ENCODE measurements around the gene CTTN. TPM values are rescaled to one million over a fixed set of nuclear protein-coding genes. Genes with fewer than 3 reads are reported as not detected.

The CTTN gene
- total RNA-seq, 1 experiment from 2014 or later = 533 TPM

DNA sequence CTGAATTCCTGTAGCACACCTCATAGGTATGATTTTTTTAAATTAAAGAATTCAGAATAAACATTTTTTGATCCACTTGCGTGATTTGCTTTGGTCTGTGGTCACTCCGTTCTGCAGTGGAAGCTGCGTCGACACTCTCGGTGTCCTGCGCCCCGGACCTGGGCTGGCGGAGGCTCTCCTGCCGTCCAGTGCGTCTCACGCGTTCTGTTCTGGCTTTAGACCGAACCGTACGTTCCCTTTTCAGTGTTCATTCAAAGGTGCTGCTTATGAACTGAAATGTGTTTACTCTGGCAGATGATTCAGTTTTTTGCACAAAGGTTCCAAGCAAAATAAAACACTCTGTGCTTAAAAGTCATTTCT is 38.2 kb downstream of the CTTN start:
- H3K4me1 ChIP-seq (replicated peaks; ENCODE audit: insufficient read depth) = no peaks in the 10 kb centered on the region
- no peak for TF ChIP-seq EZH2 (IDR thresholded peaks at IDR 0.05; ENCODE audit: low read depth)
- TF ChIP-seq, protein P1, sequence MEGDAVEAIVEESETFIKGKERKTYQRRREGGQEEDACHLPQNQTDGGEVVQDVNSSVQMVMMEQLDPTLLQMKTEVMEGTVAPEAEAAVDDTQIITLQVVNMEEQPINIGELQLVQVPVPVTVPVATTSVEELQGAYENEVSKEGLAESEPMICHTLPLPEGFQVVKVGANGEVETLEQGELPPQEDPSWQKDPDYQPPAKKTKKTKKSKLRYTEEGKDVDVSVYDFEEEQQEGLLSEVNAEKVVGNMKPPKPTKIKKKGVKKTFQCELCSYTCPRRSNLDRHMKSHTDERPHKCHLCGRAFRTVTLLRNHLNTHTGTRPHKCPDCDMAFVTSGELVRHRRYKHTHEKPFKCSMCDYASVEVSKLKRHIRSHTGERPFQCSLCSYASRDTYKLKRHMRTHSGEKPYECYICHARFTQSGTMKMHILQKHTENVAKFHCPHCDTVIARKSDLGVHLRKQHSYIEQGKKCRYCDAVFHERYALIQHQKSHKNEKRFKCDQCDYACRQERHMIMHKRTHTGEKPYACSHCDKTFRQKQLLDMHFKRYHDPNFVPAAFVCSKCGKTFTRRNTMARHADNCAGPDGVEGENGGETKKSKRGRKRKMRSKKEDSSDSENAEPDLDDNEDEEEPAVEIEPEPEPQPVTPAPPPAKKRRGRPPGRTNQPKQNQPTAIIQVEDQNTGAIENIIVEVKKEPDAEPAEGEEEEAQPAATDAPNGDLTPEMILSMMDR (conservative IDR thresholded peaks at IDR 0.05) = no peak
- peaks cover 9% of the 10 kb centered on the region; the same call in 1 of the 2 replicates for H3F3A ChIP-seq (ENCODE audit: insufficient read depth, low read depth)
- CTCF ChIA-PET = no interaction called here
- H3K79me2 ChIP-seq (ENCODE audit: low read depth) = no peaks in the 10 kb centered on the region
- POLR2A ChIA-PET (ENCODE audit: unreplicated experiment) = no interaction called here
- H3K9me3 ChIP-seq (ENCODE audit: insufficient read depth, low read depth) = no peaks in the 10 kb centered on the region
- peaks cover 42% of the 10 kb centered on the region for H4K20me1 ChIP-seq (ENCODE audit: insufficient read depth)
- no peak overlapping the region for H3K4me2 ChIP-seq
- no peak overlapping the region for H2AFZ ChIP-seq
- H3K4me3 ChIP-seq = no peak overlapping the region
- no peak overlapping the region for H3K27ac ChIP-seq
- intact Hi-C loops (cut with micrococcal nuclease; ENCODE audit: unreplicated experiment) = no loop called here
- no peak for DNase-seq
- H3K9me2 ChIP-seq (ENCODE audit: insufficient read depth) = no peaks in the 10 kb centered on the region
- BruUV-seq (replicated peaks) = no TSS peak
- H3K27me3 ChIP-seq (ENCODE audit: insufficient read depth, low read depth) = no peaks in the 10 kb centered on the region
- H3K36me3 ChIP-seq (ENCODE audit: low read depth) = peaks cover 25% of the 10 kb centered on the region

GRCh38 chr11:70437111-70437784 is 38.9 kb downstream of the CTTN start:
- no TSS peak for BruUV-seq (replicated peaks)
- H3K4me3 ChIP-seq = no peak overlapping the region
- H3F3A ChIP-seq (ENCODE audit: insufficient read depth, low read depth) = peaks cover 9% of the 10 kb centered on the region; the same call in 1 of the 2 replicates
- TF ChIP-seq, protein P1 (conservative IDR thresholded peaks at IDR 0.05) = no peak
- no peak for TF ChIP-seq EZH2 (IDR thresholded peaks at IDR 0.05; ENCODE audit: low read depth)
- peaks cover 35% of the 10 kb centered on the region for H4K20me1 ChIP-seq (ENCODE audit: insufficient read depth)
- intact Hi-C loops (cut with micrococcal nuclease; ENCODE audit: unreplicated experiment) = no loop called here
- H3K27ac ChIP-seq = no peak overlapping the region
- ChIA-PET CTCF (no interaction called here), POLR2A (ENCODE audit: unreplicated experiment) (no interaction called here)
- no peak overlapping the region for H2AFZ ChIP-seq
- no peaks in the 10 kb centered on the region for H3K79me2 ChIP-seq (ENCODE audit: low read depth)
- no peaks in the 10 kb centered on the region for H3K9me3 ChIP-seq (ENCODE audit: insufficient read depth, low read depth)
- H3K9me2 ChIP-seq (ENCODE audit: insufficient read depth) = no peaks in the 10 kb centered on the region
- no peaks in the 10 kb centered on the region for H3K4me1 ChIP-seq (replicated peaks; ENCODE audit: insufficient read depth)
- no peaks in the 10 kb centered on the region for H3K27me3 ChIP-seq (ENCODE audit: insufficient read depth, low read depth)
- no peak for DNase-seq
- H3K4me2 ChIP-seq = no peak overlapping the region
- H3K36me3 ChIP-seq (ENCODE audit: low read depth) = peaks cover 24% of the 10 kb centered on the region

DNA sequence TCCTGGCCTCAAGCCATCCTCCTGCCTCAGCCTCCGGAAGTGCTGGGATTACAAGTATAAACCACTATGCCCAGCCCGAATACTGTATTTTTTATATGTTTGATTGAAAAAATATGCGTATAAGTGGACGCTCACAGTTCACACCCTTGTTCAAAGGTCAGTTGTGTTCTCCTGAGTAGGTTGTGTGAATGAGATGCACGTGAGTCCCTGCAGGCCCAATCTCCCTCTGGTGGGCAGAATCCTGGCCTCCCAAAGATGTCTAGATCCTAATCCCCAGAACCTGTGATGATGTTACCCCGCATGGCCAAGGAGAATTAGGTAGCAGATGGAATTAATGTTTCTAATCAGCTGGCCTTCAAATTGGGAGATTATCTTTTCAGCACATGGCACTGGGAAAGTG is 41.9 kb downstream of the CTTN start:
- no peak for DNase-seq
- TF ChIP-seq, protein P1 (conservative IDR thresholded peaks at IDR 0.05) = no peak
- TF ChIP-seq EZH2 (IDR thresholded peaks at IDR 0.05; ENCODE audit: low read depth) = no peak
- Histone ChIP-seq H3K79me2 (ENCODE audit: low read depth) (no peaks in the 10 kb centered on the region), H3K4me2 (no peak overlapping the region), H3K4me1 (replicated peaks; ENCODE audit: insufficient read depth) (no peaks in the 10 kb centered on the region), H3K27me3 (ENCODE audit: insufficient read depth, low read depth) (no peaks in the 10 kb centered on the region), H3K36me3 (ENCODE audit: low read depth) (peaks cover 6% of the 10 kb centered on the region; the same call in 1 of the 2 replicates), H3K27ac (no peak overlapping the region), H3K9me2 (ENCODE audit: insufficient read depth) (no peaks in the 10 kb centered on the region), H2AFZ (no peak overlapping the region), H4K20me1 (ENCODE audit: insufficient read depth) (peaks cover 14% of the 10 kb centered on the region), H3K4me3 (no peak overlapping the region), H3K9me3 (ENCODE audit: insufficient read depth, low read depth) (no peaks in the 10 kb centered on the region), H3F3A (ENCODE audit: insufficient read depth, low read depth) (peaks cover 9% of the 10 kb centered on the region; the same call in 1 of the 2 replicates)
- intact Hi-C loops (cut with micrococcal nuclease; ENCODE audit: unreplicated experiment) = no loop called here
- CTCF ChIA-PET = no interaction called here
- no TSS peak for BruUV-seq (replicated peaks)
- POLR2A ChIA-PET (ENCODE audit: unreplicated experiment) = interaction anchor here (0.6 kb wide), 1 partner anchor 411 kb away, joined by 3 read pairs; no protein-coding TSS in a partner anchor

All from PC-9 (cell line).